Measurements from ENCODE around the gene SCNN1B. TPM values are rescaled to one million over a fixed set of nuclear protein-coding genes. Genes with fewer than 3 reads are reported as not detected.

The SCNN1B gene
- total RNA-seq, 1 donor from 2014 or later: 0.79 TPM

GRCh38 chr16:23343643-23344612 lies 41.8 kb downstream of the SCNN1B start:
- H3K27me3 ChIP-seq (ENCODE audit: control insufficient read depth, insufficient read depth, low read length): peaks cover 2% of the 10 kb centered on the region
- no peak for FAIRE-seq
- no peak for TF ChIP-seq CTCF (IDR thresholded peaks at IDR 0.05; ENCODE audit: insufficient read depth, low read length, severe bottlenecking)
- no peak for DNase-seq (ENCODE audit: low read depth)
- H3K36me3 ChIP-seq (ENCODE audit: control insufficient read depth, insufficient read depth, low read length): no peaks in the 10 kb centered on the region
- H3K4me3 ChIP-seq (ENCODE audit: low read depth, low read length): no peak overlapping the region

DNA sequence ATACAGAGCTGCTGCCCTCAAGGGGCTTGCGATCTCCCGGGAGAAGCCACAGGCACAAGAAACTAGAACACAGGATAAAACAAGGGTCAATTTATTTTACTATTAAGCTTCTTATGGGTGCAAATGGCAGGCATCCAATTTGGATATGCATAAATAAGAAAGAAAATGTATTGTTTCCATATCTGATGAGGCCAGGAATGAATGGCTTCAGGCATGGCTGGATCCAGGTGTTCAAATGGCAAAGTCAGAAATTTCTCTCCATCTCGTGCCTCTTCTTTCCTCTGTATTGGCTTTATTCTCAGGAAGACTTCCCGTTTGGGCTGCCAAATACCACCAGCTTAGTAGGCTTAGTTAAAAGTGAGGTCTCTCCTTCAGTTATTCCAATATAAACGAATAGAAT lies 43.1 kb downstream of the SCNN1B start:
- FAIRE-seq (no peak), DNase-seq (ENCODE audit: low read depth) (no peak)
- peaks cover 2% of the 10 kb centered on the region for H3K27me3 ChIP-seq (ENCODE audit: control insufficient read depth, insufficient read depth, low read length)
- no peak for TF ChIP-seq CTCF (IDR thresholded peaks at IDR 0.05; ENCODE audit: insufficient read depth, low read length, severe bottlenecking)
- H3K36me3 ChIP-seq (ENCODE audit: control insufficient read depth, insufficient read depth, low read length): no peaks in the 10 kb centered on the region
- H3K4me3 ChIP-seq (ENCODE audit: low read depth, low read length): no peak overlapping the region

DNA sequence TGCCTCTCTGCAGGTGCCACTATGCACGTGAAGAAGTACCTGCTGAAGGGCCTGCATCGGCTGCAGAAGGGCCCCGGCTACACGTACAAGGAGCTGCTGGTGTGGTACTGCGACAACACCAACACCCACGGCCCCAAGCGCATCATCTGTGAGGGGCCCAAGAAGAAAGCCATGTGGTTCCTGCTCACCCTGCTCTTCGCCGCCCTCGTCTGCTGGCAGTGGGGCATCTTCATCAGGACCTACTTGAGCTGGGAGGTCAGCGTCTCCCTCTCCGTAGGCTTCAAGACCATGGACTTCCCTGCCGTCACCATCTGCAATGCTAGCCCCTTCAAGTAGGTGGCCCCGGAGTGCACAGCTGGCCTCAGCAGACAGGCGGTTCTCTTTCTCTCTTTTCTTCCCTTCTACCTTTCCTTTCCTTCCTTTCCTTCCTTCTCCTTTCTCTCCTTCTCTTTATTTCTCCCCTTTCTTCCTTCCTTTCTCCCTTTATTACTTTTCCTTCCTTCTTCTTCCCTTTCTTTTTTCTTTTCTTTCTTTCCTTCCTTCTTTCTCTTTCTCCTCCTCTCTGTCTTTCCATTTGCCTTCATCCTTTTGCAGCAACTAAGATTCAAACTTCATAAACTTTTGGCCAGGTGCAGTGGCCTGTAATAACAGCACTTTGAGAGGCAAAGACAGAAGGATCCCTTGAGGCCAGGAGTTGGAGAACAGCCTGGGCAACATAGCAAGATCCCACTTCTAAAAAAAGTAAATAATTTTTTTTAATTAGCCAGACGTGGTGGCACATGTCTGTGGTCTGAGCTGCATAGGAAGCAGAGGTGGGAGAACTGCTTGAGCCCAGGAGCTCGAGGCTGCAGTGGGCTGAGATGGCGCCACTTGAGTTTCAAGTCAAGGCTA lies 46.7 kb downstream of the SCNN1B start:
- no peak for DNase-seq (ENCODE audit: low read depth)
- H3K27me3 ChIP-seq (ENCODE audit: control insufficient read depth, insufficient read depth, low read length): peaks cover 2% of the 10 kb centered on the region
- FAIRE-seq: no peak
- no peak for TF ChIP-seq CTCF (IDR thresholded peaks at IDR 0.05; ENCODE audit: insufficient read depth, low read length, severe bottlenecking)
- no peaks in the 10 kb centered on the region for H3K36me3 ChIP-seq (ENCODE audit: control insufficient read depth, insufficient read depth, low read length)
- H3K4me3 ChIP-seq (ENCODE audit: low read depth, low read length): no peak overlapping the region

- H3K4me3 ChIP-seq (ENCODE audit: low read depth, low read length): no peak overlapping the region
- no peak for DNase-seq (ENCODE audit: low read depth)
- no peak for TF ChIP-seq CTCF (IDR thresholded peaks at IDR 0.05; ENCODE audit: insufficient read depth, low read length, severe bottlenecking)
- no peaks in the 10 kb centered on the region for H3K36me3 ChIP-seq (ENCODE audit: control insufficient read depth, insufficient read depth, low read length)
- H3K27me3 ChIP-seq (ENCODE audit: control insufficient read depth, insufficient read depth, low read length): no peaks in the 10 kb centered on the region
- FAIRE-seq: no peak
These were observed 49.3 kb downstream of the SCNN1B start for GRCh38 chr16:23351360-23351759.

DNA sequence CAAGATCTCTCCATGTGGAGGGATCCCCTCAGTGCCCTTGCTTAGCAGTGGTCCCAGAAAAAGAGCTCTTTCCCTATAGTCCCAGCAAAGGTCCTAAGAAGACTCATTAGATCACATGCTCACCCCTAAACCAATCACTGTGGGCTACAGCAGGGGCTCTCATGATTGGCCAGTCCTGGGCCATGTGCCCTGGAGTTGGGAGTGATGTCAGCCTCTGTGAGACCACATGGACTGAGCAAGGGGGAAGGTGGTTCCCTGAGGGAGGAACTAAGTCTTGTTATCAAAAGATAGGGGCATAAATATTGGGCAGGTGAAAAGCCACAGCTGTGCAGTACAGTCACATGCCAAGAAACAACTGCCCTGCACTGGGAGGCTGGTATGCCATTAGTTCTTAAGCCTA lies 51.3 kb downstream of the SCNN1B start:
- no peak overlapping the region for H3K4me3 ChIP-seq (ENCODE audit: low read depth, low read length)
- no peaks in the 10 kb centered on the region for H3K36me3 ChIP-seq (ENCODE audit: control insufficient read depth, insufficient read depth, low read length)
- no peak for TF ChIP-seq CTCF (IDR thresholded peaks at IDR 0.05; ENCODE audit: insufficient read depth, low read length, severe bottlenecking)
- DNase-seq (ENCODE audit: low read depth) (no peak), FAIRE-seq (no peak)
- H3K27me3 ChIP-seq (ENCODE audit: control insufficient read depth, insufficient read depth, low read length): no peaks in the 10 kb centered on the region

Measured in bronchial epithelial cell (primary cell).